ENCODE measurements around the gene FGFR1OP2.

Gene FGFR1OP2

GRCh38 chr12:27001663-27002062 is 63.4 kb downstream of the FGFR1OP2 start:
- in situ Hi-C loops (cut with MboI; ENCODE audit: low sequenced_read_pairs) = no loop called here

DNA sequence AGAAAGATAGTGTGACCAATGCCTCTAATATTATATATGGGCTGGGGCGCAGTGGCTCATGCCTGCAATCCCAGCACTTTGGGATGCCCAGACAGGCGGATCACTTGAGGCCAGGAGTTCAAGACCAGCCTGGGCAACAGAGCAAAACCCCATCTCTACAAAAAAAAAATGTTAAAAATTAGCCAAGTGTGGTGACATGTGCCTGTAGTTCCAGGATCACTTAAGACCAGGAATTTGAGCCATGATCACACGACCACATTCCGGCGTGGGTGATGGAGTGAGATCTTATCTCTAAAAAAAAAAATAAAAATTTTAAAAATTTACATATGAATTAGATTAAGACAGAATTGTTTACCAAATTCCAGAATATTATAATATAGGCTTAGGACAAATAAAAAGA is 63.9 kb downstream of the FGFR1OP2 start:
- in situ Hi-C loops (cut with MboI; ENCODE audit: low sequenced_read_pairs) = no loop called here

DNA sequence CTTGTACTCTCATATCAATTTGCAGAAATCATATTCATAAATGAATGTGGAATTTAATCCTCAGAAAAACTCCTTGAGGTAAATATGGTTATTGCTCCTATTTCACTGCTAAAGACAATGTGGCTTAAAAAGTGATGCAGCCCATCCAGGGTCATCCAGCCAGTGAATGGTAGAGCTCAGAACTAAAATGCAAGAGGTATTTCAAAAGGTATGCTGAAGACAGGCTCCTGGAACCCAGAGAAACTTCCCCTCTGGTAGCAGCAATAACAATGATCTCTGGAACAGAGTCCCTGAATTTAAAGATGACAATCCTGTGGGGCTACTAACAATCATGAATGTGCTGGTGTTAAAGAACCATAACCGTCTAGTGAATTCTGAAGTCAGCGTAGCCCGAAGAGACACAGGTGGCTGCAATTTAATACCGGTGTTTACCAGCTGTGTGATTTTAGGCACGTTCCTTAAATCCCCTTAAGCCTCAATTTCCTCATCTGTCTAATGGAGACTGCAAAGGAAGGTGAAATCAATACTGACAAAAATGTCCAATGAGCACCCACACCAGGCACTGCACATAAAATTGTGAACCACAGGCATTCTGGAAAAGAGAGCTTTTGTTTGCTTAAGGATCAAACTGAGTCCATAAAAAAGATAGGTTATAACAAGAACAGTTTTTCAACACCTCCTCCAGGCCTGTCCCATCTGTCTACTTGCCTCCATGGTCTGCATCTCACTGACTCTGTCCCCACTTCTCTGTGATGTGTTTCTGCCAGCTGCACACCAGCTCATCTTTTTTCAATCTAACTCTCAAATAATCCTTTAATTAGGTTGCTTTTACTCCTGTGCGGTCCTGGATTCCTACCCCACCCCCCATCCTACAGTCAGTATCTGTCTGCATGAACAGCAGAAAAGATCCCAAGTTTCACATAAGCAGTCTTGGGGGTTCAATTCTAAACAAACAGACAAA is 65.4 kb downstream of the FGFR1OP2 start:
- in situ Hi-C loops (cut with MboI; ENCODE audit: low sequenced_read_pairs) = no loop called here

DNA sequence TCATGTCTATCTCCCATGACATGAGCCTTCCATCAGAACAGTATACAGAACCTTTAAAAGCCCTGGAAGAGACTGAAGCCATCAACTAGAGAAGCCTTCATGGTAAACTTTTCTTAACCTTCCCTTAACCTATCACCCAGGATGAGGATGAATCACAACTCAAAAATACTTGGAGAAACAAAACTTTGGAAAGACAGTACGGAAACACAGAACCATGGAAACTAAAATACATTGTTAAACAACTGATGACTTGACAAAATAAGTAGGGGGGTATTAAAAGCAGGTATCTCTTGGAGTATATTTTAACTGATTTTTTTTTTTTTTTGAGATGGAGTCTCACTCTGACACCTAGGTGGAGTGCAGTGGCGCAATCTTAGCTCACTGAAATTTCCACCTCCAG is 67.2 kb downstream of the FGFR1OP2 start:
- in situ Hi-C loops (cut with MboI; ENCODE audit: low sequenced_read_pairs) = no loop called here

DNA sequence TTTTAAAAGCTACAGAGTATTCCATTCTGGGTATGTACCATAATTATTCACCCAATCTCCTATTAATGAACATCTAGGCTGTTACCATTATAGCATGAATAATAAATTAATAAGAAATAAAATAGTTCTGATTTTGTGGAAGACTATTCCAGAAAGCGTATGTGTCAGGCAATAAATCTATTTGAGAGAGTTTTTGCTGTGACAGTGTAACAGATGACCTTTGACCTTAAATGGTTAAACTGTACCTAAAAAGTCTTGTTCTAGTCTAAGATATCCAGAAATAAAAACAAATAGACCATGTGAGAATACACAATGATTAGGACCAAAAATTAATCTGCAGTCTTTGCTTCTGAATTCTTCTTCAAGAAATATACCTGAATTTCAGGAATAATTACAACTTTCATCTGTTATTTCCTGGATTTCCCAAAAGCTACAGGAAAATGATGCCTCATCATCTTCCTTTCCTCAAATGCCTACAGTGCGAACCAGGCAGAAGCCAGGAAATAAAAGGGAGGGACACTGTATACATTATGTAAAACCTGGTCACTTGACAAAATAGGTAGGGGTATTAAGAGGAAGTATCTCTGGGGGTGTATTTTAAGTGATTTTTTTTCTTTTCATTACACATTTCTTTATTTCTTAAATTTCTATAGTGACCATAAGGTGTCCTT is 68.7 kb downstream of the FGFR1OP2 start:
- in situ Hi-C loops (cut with MboI; ENCODE audit: low sequenced_read_pairs) = no loop called here

DNA sequence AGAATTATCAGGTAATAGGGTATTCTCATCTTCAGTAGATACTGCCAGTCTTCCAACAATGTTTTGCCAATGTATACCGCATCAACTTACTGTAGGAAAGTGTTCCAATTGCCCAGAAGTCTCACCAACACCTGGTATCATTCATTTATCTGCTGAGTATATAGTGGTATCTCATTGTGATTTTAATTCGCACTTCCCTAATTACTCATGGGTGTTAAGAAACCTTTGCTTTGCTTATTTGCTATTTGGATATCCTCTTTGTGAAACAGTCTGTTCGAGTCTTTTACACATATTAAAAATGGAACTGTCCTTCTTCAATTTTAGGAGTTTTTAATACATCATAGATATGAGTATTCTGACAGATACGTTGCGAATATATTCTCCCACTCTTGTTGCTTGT is 69.8 kb downstream of the FGFR1OP2 start:
- in situ Hi-C loops (cut with MboI; ENCODE audit: low sequenced_read_pairs) = no loop called here

GRCh38 chr12:27009881-27010301 is 71.6 kb downstream of the FGFR1OP2 start:
- in situ Hi-C loops (cut with MboI; ENCODE audit: low sequenced_read_pairs) = no loop called here

- in situ Hi-C loops (cut with MboI; ENCODE audit: low sequenced_read_pairs) = no loop called here
Observed at GRCh38 chr12:27012239-27012981, 74.1 kb downstream of the FGFR1OP2 start.

GRCh38 chr12:27012982-27013255 is 74.6 kb downstream of the FGFR1OP2 start:
- in situ Hi-C loops (cut with MboI; ENCODE audit: low sequenced_read_pairs) = no loop called here

- in situ Hi-C loops (cut with MboI; ENCODE audit: low sequenced_read_pairs) = no loop called here
Observed at GRCh38 chr12:27013611-27014084, 75.4 kb downstream of the FGFR1OP2 start.

- in situ Hi-C loops (cut with MboI; ENCODE audit: low sequenced_read_pairs) = no loop called here
Observed at GRCh38 chr12:27014085-27014858, 76.0 kb downstream of the FGFR1OP2 start, which contains the start of gene TM7SF3. Gene TM7SF3, minus strand, starts transcription at chr12:27014384. Its CDS starts 216 bp downstream, at chr12:27014168.

GRCh38 chr12:27014859-27015729 is 76.8 kb downstream of the FGFR1OP2 start:
- in situ Hi-C loops (cut with MboI; ENCODE audit: low sequenced_read_pairs) = no loop called here

GRCh38 chr12:27015730-27016076 is 77.4 kb downstream of the FGFR1OP2 start:
- in situ Hi-C loops (cut with MboI; ENCODE audit: low sequenced_read_pairs) = no loop called here
